Measurements from ENCODE around the gene ST8SIA4.
A peak's percentile ranks its signal among the peaks of the same experiment; 100 is the strongest.

The ST8SIA4 gene

GRCh38 chr5:100909034-100909433, 6.0 kb upstream of the ST8SIA4 start:
- peaks cover 33% of the 10 kb centered on the region for H3K4me1 ChIP-seq (ENCODE audit: insufficient read depth, low read length, severe bottlenecking)
- H3K27ac ChIP-seq (ENCODE audit: low read depth, low read length, poor library complexity, severe bottlenecking) = no peak overlapping the region
- TF ChIP-seq, protein P1, sequence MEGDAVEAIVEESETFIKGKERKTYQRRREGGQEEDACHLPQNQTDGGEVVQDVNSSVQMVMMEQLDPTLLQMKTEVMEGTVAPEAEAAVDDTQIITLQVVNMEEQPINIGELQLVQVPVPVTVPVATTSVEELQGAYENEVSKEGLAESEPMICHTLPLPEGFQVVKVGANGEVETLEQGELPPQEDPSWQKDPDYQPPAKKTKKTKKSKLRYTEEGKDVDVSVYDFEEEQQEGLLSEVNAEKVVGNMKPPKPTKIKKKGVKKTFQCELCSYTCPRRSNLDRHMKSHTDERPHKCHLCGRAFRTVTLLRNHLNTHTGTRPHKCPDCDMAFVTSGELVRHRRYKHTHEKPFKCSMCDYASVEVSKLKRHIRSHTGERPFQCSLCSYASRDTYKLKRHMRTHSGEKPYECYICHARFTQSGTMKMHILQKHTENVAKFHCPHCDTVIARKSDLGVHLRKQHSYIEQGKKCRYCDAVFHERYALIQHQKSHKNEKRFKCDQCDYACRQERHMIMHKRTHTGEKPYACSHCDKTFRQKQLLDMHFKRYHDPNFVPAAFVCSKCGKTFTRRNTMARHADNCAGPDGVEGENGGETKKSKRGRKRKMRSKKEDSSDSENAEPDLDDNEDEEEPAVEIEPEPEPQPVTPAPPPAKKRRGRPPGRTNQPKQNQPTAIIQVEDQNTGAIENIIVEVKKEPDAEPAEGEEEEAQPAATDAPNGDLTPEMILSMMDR (IDR thresholded peaks at IDR 0.05; ENCODE audit: low read length) = no peak
- TF ChIP-seq EZH2 (IDR thresholded peaks at IDR 0.05; ENCODE audit: borderline replicate concordance, low read length) = no peak
- H3K9me2 ChIP-seq (ENCODE audit: low read depth, low read length) = no peaks in the 10 kb centered on the region
- H2AFZ ChIP-seq (ENCODE audit: low read length) = no peak overlapping the region
- H3K9ac ChIP-seq (ENCODE audit: low read length) = no peak overlapping the region
- no peaks in the 10 kb centered on the region for H3K36me3 ChIP-seq (ENCODE audit: insufficient read depth, low read length)
- H3K27me3 ChIP-seq (ENCODE audit: insufficient read depth, low read length) = no peaks in the 10 kb centered on the region
- H3K9me3 ChIP-seq (ENCODE audit: low read length) = no peaks in the 10 kb centered on the region
- H3K4me3 ChIP-seq (ENCODE audit: low read depth, low read length, poor library complexity, severe bottlenecking) = no peak overlapping the region
- H3K79me2 ChIP-seq (ENCODE audit: insufficient read depth, low read length) = no peaks in the 10 kb centered on the region; the same call in 1 of the 2 replicates
- no peak overlapping the region for H3K4me2 ChIP-seq (ENCODE audit: low read length)
- no peaks in the 10 kb centered on the region; the same call in 1 of the 2 replicates for H3F3A ChIP-seq (ENCODE audit: insufficient read depth, low read length)
- no peaks in the 10 kb centered on the region for H4K20me1 ChIP-seq (ENCODE audit: insufficient read depth, low read length)

GRCh38 chr5:100905259-100905914, 2.3 kb upstream of the ST8SIA4 start:
- no peaks in the 10 kb centered on the region for H3K9me2 ChIP-seq (ENCODE audit: low read depth, low read length)
- no peaks in the 10 kb centered on the region; the same call in 1 of the 2 replicates for H3K79me2 ChIP-seq (ENCODE audit: insufficient read depth, low read length)
- TF ChIP-seq, protein P1 (IDR thresholded peaks at IDR 0.05; ENCODE audit: low read length) = no peak
- no peak for TF ChIP-seq EZH2 (IDR thresholded peaks at IDR 0.05; ENCODE audit: borderline replicate concordance, low read length)
- H3K27ac ChIP-seq (ENCODE audit: low read depth, low read length, poor library complexity, severe bottlenecking) = peak overlapping the region; percentile 97
- no peaks in the 10 kb centered on the region for H3K36me3 ChIP-seq (ENCODE audit: insufficient read depth, low read length)
- no peaks in the 10 kb centered on the region for H3K27me3 ChIP-seq (ENCODE audit: insufficient read depth, low read length)
- H3K4me2 ChIP-seq (ENCODE audit: low read length) = peak overlapping the region; percentile 77
- no peaks in the 10 kb centered on the region for H3K9me3 ChIP-seq (ENCODE audit: low read length)
- H3F3A ChIP-seq (ENCODE audit: insufficient read depth, low read length) = 0 out of 2 replicates have a peak, but pooled peaks cover 4% of the 10 kb centered on the region
- H3K4me3 ChIP-seq (ENCODE audit: low read depth, low read length, poor library complexity, severe bottlenecking) = peak overlapping the region; percentile 87
- peak overlapping the region; percentile 65 for H3K9ac ChIP-seq (ENCODE audit: low read length)
- H4K20me1 ChIP-seq (ENCODE audit: insufficient read depth, low read length) = no peaks in the 10 kb centered on the region
- H2AFZ ChIP-seq (ENCODE audit: low read length) = 0 out of 2 replicates have a peak overlapping the region, but pooled peaks have one; percentile 32
- H3K4me1 ChIP-seq (ENCODE audit: insufficient read depth, low read length, severe bottlenecking) = peaks cover 33% of the 10 kb centered on the region

GRCh38 chr5:100904259-100904861, 1.3 kb upstream of the ST8SIA4 start:
- Histone ChIP-seq H3K4me1 (ENCODE audit: insufficient read depth, low read length, severe bottlenecking) (peaks cover 44% of the 10 kb centered on the region), H3K27ac (ENCODE audit: low read depth, low read length, poor library complexity, severe bottlenecking) (peak overlapping the region; percentile 97), H3K4me2 (ENCODE audit: low read length) (peak overlapping the region; percentile 77), H3K9ac (ENCODE audit: low read length) (peak overlapping the region; percentile 65), H3K9me3 (ENCODE audit: low read length) (no peaks in the 10 kb centered on the region), H3K79me2 (ENCODE audit: insufficient read depth, low read length) (peaks cover 2% of the 10 kb centered on the region; the same call in 1 of the 2 replicates), H3F3A (ENCODE audit: insufficient read depth, low read length) (0 out of 2 replicates have a peak, but pooled peaks cover 4% of the 10 kb centered on the region), H3K27me3 (ENCODE audit: insufficient read depth, low read length) (no peaks in the 10 kb centered on the region), H3K9me2 (ENCODE audit: low read depth, low read length) (no peaks in the 10 kb centered on the region), H4K20me1 (ENCODE audit: insufficient read depth, low read length) (no peaks in the 10 kb centered on the region), H2AFZ (ENCODE audit: low read length) (peak overlapping the region; percentile 19), H3K36me3 (ENCODE audit: insufficient read depth, low read length) (no peaks in the 10 kb centered on the region), H3K4me3 (ENCODE audit: low read depth, low read length, poor library complexity, severe bottlenecking) (peak overlapping the region; percentile 87)
- TF ChIP-seq EZH2 (IDR thresholded peaks at IDR 0.05; ENCODE audit: borderline replicate concordance, low read length) = no peak
- TF ChIP-seq, protein P1 (IDR thresholded peaks at IDR 0.05; ENCODE audit: low read length) = no peak

Data from OCI-LY1 (cell line).